ENCODE data around the gene FHIT.

Gene FHIT

DNA sequence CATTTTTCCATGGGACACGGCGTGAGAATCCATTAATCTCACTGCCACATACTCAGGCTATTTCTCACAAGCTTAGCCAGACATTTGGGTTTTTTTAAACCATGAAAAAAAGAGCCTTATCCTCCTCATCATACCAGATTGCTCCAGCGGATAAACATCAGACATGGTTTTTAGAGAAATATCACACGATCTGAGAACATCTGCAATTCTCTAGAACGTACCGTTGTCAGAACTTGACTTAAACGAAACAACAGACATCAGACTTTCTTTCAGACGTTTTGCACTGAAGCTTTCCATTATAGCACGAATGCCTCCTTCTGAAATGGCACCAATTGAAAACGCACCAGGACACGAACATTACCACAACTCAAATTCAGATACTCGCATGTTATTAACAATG lies 1457.3 kb downstream of the FHIT start:
- H3K4me3 ChIP-seq (ENCODE audit: control insufficient read depth, low read depth, low read length), result no peak overlapping the region
- no peak for DNase-seq (ENCODE audit: low read depth)
- TF ChIP-seq CTCF (IDR thresholded peaks at IDR 0.05; ENCODE audit: control insufficient read depth, insufficient read depth, low read depth, low read length, missing control alignments), result no peak

GRCh38 chr3:59791774-59792308 lies 1459.4 kb downstream of the FHIT start:
- TF ChIP-seq CTCF (IDR thresholded peaks at IDR 0.05; ENCODE audit: control insufficient read depth, insufficient read depth, low read depth, low read length, missing control alignments), result no peak
- DNase-seq (ENCODE audit: low read depth), result no peak
- H3K4me3 ChIP-seq (ENCODE audit: control insufficient read depth, low read depth, low read length), result no peak overlapping the region

DNA sequence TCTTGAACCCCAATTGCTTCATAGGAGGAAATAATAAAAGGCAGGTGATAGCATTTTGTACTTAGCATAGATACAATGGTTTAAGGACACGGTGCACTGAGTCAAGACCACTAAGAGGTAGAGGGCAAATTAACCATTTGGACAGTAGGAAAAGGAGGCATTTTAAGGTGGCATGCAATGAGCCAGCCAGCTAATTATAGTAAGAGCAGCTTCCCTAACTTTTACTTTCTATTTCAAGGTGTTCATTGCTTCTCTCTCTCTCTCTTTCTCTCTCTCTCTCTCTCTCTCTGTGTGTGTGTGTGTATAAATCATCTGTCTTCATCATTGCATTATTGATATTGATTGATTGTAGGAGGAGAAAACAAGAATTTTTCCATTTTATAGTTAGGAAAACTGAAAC lies 1461.0 kb downstream of the FHIT start:
- DNase-seq (ENCODE audit: low read depth), result no peak
- no peak for TF ChIP-seq CTCF (IDR thresholded peaks at IDR 0.05; ENCODE audit: control insufficient read depth, insufficient read depth, low read depth, low read length, missing control alignments)

GRCh38 chr3:59788801-59789200 lies 1462.5 kb downstream of the FHIT start:
- no peak for TF ChIP-seq CTCF (IDR thresholded peaks at IDR 0.05; ENCODE audit: control insufficient read depth, insufficient read depth, low read depth, low read length, missing control alignments)
- DNase-seq (ENCODE audit: low read depth), result no peak
- H3K4me3 ChIP-seq (ENCODE audit: control insufficient read depth, low read depth, low read length), result no peak overlapping the region

More for the DNA sequence above, 1461.0 kb downstream of the FHIT start:
- H3K4me3 ChIP-seq (ENCODE audit: control insufficient read depth, low read depth, low read length), result no peak overlapping the region

DNA sequence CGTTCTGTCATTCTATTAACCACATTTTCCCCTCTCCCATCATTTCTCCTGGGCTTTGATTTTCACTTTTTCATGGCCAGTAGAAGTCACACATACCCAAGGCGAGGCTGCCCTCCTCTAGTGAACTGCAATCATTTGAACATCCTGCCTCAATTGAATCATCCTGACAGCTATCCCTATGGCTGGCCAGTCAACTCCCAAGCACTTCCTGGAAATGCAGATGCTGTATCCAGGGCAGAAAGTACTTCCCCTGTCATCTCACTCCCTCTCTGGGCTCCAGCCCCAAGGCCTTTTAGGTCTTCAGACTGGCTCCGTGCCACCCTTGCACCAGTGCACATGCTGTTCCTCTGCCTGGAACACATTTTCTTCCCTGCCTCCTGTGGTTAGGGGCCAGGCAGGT lies 1463.1 kb downstream of the FHIT start:
- H3K4me3 ChIP-seq (ENCODE audit: control insufficient read depth, low read depth, low read length), result no peak overlapping the region
- no peak for DNase-seq (ENCODE audit: low read depth)
- no peak for TF ChIP-seq CTCF (IDR thresholded peaks at IDR 0.05; ENCODE audit: control insufficient read depth, insufficient read depth, low read depth, low read length, missing control alignments)

DNA sequence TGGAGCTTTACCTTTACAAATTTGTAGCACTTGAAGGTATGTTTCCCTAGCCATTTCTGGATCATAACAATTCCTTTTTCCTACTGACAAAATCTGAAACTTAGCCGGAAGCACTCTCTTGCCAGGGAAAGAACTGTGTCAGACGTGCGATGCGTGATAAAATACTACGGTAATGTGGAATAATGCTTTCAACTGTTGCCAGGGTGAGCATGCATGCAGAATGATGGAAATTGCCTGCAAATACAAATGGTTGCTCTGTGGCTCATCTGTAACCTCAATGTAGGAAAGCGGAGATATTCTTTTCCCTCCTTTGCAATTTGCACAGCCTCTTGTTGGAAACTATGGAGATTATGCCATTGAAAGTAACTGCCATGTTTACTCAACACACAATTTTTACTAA lies 1464.9 kb downstream of the FHIT start:
- no peak for TF ChIP-seq CTCF (IDR thresholded peaks at IDR 0.05; ENCODE audit: control insufficient read depth, insufficient read depth, low read depth, low read length, missing control alignments)
- no peak for DNase-seq (ENCODE audit: low read depth)
- H3K4me3 ChIP-seq (ENCODE audit: control insufficient read depth, low read depth, low read length), result no peak overlapping the region

- H3K4me3 ChIP-seq (ENCODE audit: control insufficient read depth, low read depth, low read length), result no peak overlapping the region
- DNase-seq (ENCODE audit: low read depth), result no peak
- no peak for TF ChIP-seq CTCF (IDR thresholded peaks at IDR 0.05; ENCODE audit: control insufficient read depth, insufficient read depth, low read depth, low read length, missing control alignments)
These were observed 1467.1 kb downstream of the FHIT start for GRCh38 chr3:59784164-59784563.

Data from AG09309 (cell line).